Stimulated activated CD8-positive, alpha-beta memory T cell treated with anti-CD3 and anti-CD28 coated beads, Interleukin-7, amount 100 ng/mL, for 4 hours (primary cell): ENCODE data around the gene RIPK4.
"Not testable (repeated sequence)": the region's sequence is repeated elsewhere in the genome, so short reads cannot be mapped to it uniquely, and the experiment has no call there.

Experiments used
- DNase-seq, 2 donors: peaks; one replicate each; pipeline ENCODE4 v3.0.0-alpha.2; 2020; ENCODE audit warnings: low read depth in 2 of 2

RIPK4 gene

GRCh38 chr21:41737651-41738324, 29.1 kb downstream of the RIPK4 start:
- no peak for DNase-seq

GRCh38 chr21:41736423-41736822, 30.4 kb downstream of the RIPK4 start:
- DNase-seq, result no peak

- no peak for DNase-seq
Observed at GRCh38 chr21:41733951-41734689, 32.7 kb downstream of the RIPK4 start.

- DNase-seq, result no peak
Observed at GRCh38 chr21:41731081-41731480, 35.8 kb downstream of the RIPK4 start.

GRCh38 chr21:41730367-41730765, 36.5 kb downstream of the RIPK4 start:
- DNase-seq, result no peak

GRCh38 chr21:41729701-41730366, 37.0 kb downstream of the RIPK4 start:
- DNase-seq, result no peak

- DNase-seq, result no peak
Observed at GRCh38 chr21:41727784-41728763, 38.8 kb downstream of the RIPK4 start.

GRCh38 chr21:41726970-41727783, 39.7 kb downstream of the RIPK4 start:
- no peak for DNase-seq

GRCh38 chr21:41726630-41726969, 40.3 kb downstream of the RIPK4 start:
- DNase-seq, result no peak

GRCh38 chr21:41726058-41726558, 40.7 kb downstream of the RIPK4 start:
- DNase-seq, result no peak

- no peak for DNase-seq
Observed at GRCh38 chr21:41725421-41726031, 41.3 kb downstream of the RIPK4 start.

GRCh38 chr21:41723835-41724234, 43.0 kb downstream of the RIPK4 start:
- DNase-seq, result not testable (repeated sequence)

GRCh38 chr21:41722052-41723018, 44.5 kb downstream of the RIPK4 start:
- DNase-seq, result no peak

GRCh38 chr21:41720250-41720649, 46.6 kb downstream of the RIPK4 start:
- no peak for DNase-seq

- DNase-seq, result no peak
Observed at GRCh38 chr21:41719691-41720090, 47.2 kb downstream of the RIPK4 start.

GRCh38 chr21:41717573-41718330, 49.1 kb downstream of the RIPK4 start:
- DNase-seq, result no peak

- DNase-seq, result no peak
Observed at GRCh38 chr21:41716751-41717150, 50.1 kb downstream of the RIPK4 start.

- DNase-seq, result no peak
Observed at GRCh38 chr21:41715649-41716281, 51.1 kb downstream of the RIPK4 start.
